ENCODE measurements around the gene COG5.

Gene COG5

GRCh38 chr7:107405559-107405958, 158.2 kb downstream of the COG5 start:
- TF ChIP-seq CTCF (IDR thresholded peaks at IDR 0.05; ENCODE audit: low read depth, low read length, missing control alignments): no peak
- DNase-seq (ENCODE audit: low read depth): no peak

GRCh38 chr7:107404740-107405537, 158.8 kb downstream of the COG5 start:
- no peak for TF ChIP-seq CTCF (IDR thresholded peaks at IDR 0.05; ENCODE audit: low read depth, low read length, missing control alignments)
- H3K4me3 ChIP-seq (ENCODE audit: low read depth, low read length): no peak overlapping the region
- DNase-seq (ENCODE audit: low read depth): no peak

More at GRCh38 chr7:107405559-107405958, 158.2 kb downstream of the COG5 start:
- H3K4me3 ChIP-seq (ENCODE audit: low read depth, low read length): no peak overlapping the region

GRCh38 chr7:107398161-107398560, 165.6 kb downstream of the COG5 start:
- no peak for TF ChIP-seq CTCF (IDR thresholded peaks at IDR 0.05; ENCODE audit: low read depth, low read length, missing control alignments)
- no peak overlapping the region for H3K4me3 ChIP-seq (ENCODE audit: low read depth, low read length)
- no peak for DNase-seq (ENCODE audit: low read depth)

- no peak overlapping the region for H3K4me3 ChIP-seq (ENCODE audit: low read depth, low read length)
- no peak for TF ChIP-seq CTCF (IDR thresholded peaks at IDR 0.05; ENCODE audit: low read depth, low read length, missing control alignments)
- DNase-seq (ENCODE audit: low read depth): no peak
Observed at GRCh38 chr7:107396990-107397389, 166.7 kb downstream of the COG5 start.

DNA sequence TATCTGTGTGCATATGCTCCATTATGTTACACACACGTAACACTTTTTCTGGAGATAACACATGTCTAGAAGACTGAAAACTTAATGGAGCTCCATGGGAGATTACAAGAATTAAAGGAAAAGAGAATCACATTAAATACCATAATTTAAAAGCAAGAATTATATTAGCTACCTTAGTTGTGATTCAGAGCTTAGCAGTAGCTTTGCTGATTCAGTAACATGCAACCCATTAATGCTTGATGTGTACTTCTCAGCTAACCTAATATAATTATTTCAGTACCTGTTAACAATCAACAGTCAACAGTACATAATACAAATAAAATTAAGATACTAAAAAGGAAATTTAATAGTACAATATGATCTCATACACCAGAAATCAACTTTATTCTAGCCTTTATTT, 167.6 kb downstream of the COG5 start:
- no peak for DNase-seq (ENCODE audit: low read depth)

DNA sequence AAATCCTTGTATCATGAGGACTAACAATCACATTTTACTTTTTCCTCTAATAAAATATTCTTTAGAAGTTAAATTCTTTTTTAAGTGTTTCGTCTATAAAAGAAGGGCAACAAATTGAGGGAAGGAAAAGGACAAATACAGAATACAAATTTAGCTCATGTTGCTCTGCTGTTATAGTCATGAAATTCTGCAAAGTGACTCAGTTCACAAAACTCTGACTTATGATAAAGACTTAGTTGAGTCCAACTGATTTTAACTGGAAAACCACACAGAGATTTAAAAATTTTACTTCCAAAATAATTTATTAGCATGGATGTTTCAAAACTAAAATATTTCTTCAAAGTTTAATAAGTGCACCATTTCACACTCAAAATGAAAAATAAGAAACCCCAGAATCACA, 168.9 kb downstream of the COG5 start:
- no peak overlapping the region for H3K4me3 ChIP-seq (ENCODE audit: low read depth, low read length)
- no peak for DNase-seq (ENCODE audit: low read depth)
- no peak for TF ChIP-seq CTCF (IDR thresholded peaks at IDR 0.05; ENCODE audit: low read depth, low read length, missing control alignments)

More for the DNA sequence above, 167.6 kb downstream of the COG5 start:
- no peak overlapping the region for H3K4me3 ChIP-seq (ENCODE audit: low read depth, low read length)
- no peak for TF ChIP-seq CTCF (IDR thresholded peaks at IDR 0.05; ENCODE audit: low read depth, low read length, missing control alignments)

DNA sequence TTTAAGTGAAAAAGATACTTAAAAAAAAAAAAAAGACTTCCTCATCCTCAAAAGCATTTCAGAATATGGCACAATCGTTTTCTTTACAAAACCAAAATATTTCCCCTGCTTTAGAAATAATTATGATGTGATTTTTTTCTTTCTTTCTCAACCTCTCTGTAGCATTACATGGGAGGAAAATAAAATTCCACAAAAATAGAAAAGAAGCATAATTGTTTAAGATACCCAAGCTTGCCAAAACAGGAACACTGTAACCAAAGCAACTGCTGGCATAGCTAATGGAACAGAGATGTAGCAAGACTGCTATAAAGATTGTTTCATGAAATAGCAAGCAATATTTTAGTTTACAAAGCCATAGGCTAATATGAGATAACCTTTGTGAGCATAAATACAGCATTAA, 169.4 kb downstream of the COG5 start:
- no peak for DNase-seq (ENCODE audit: low read depth)
- no peak overlapping the region for H3K4me3 ChIP-seq (ENCODE audit: low read depth, low read length)
- no peak for TF ChIP-seq CTCF (IDR thresholded peaks at IDR 0.05; ENCODE audit: low read depth, low read length, missing control alignments)

Measured in GM12864 (cell line).